PC-9 (cell line): ENCODE data around the gene IL31RA. TPM values are rescaled to one million over a fixed set of nuclear protein-coding genes. Genes with fewer than 3 reads are reported as not detected.

ENCODE experiments used
- BruUV-seq: library from RNA; stranded (reverse); fragments of 400-500 nt; replicated peaks from 2 replicates; lab custom pipeline; 2021; lab: Mats Ljungman, UMichigan
- CTCF ChIA-PET: fragments of 300-600 bp; sonication (Branson Sonifier 250); formaldehyde crosslinking; loops from one replicate; lab custom pipeline; 2022; ENCODE audit warnings: antibody characterized with exemption; lab: Charles Lee
- POLR2A ChIA-PET: fragments of 300-600 bp; sonication (Branson Sonifier 250); formaldehyde crosslinking; loops from one replicate; lab custom pipeline; 2022; ENCODE audit warnings: antibody characterized with exemption; ENCODE audit not compliant: unreplicated experiment; lab: Charles Lee
- DNase-seq, 2 experiments: peaks; one replicate each; pipeline versions ENCODE4 v3.0.0 to v3.0.0-alpha.2; 2015 to 2022; ENCODE audit warnings: mixed read lengths in 1 of 2
- H2AFZ ChIP-seq: fragments of 200-600 bp; sonication (generic); 2 replicates; pipeline ENCODE4 v1.8.1; 2017; ENCODE audit warnings: antibody characterized with exemption
- H3F3A ChIP-seq: fragments of 200-600 bp; sonication (generic); 2 replicates; pipeline ENCODE4 v1.8.1; 2017; ENCODE audit warnings: antibody characterized with exemption, mild to moderate bottlenecking, low read depth; ENCODE audit not compliant: insufficient read depth
- H3K27ac ChIP-seq: fragments of 200-600 bp; sonication (generic); 2 replicates; pipeline ENCODE4 v1.6.1; 2016; ENCODE audit warnings: mixed run types
- H3K27me3 ChIP-seq: fragments of 200-600 bp; sonication (generic); 2 replicates; pipeline ENCODE4 v1.6.1; 2016; ENCODE audit warnings: low read depth, mixed run types; ENCODE audit not compliant: insufficient read depth
- H3K36me3 ChIP-seq: fragments of 200-600 bp; sonication (generic); 2 replicates; pipeline ENCODE4 v1.6.1; 2016; ENCODE audit warnings: low read depth, mixed run types
- H3K4me1 ChIP-seq: fragments of 200-600 bp; sonication (generic); replicated peaks from 2 replicates; pipeline ENCODE4 v1.6.1; 2016; ENCODE audit warnings: mixed run types; ENCODE audit not compliant: insufficient read depth
- H3K4me2 ChIP-seq: fragments of 200-600 bp; sonication (generic); 2 replicates; pipeline ENCODE4 v1.6.1; 2017; ENCODE audit warnings: mixed run types
- H3K4me3 ChIP-seq: fragments of 200-600 bp; sonication (generic); 2 replicates; pipeline ENCODE4 v1.6.1; 2016; ENCODE audit warnings: mixed run types
- H3K79me2 ChIP-seq: fragments of 200-600 bp; sonication (generic); 2 replicates; pipeline ENCODE4 v1.6.1; 2017; ENCODE audit warnings: low read depth, mixed run types
- H3K9me2 ChIP-seq: fragments of 200-600 bp; sonication (generic); 2 replicates; pipeline ENCODE4 v1.8.1; 2017; ENCODE audit warnings: mild to moderate bottlenecking; ENCODE audit not compliant: insufficient read depth
- H3K9me3 ChIP-seq: fragments of 200-600 bp; sonication (generic); 2 replicates; pipeline ENCODE4 v1.8.1; 2016; ENCODE audit warnings: low read depth; ENCODE audit not compliant: insufficient read depth
- H4K20me1 ChIP-seq: fragments of 200-600 bp; sonication (generic); 2 replicates; pipeline ENCODE4 v1.8.1; 2017; ENCODE audit not compliant: insufficient read depth
- EZH2 ChIP-seq: fragments of 200-600 bp; sonication (generic); IDR thresholded peaks from 2 replicates; pipeline ENCODE4 v1.8.0; 2017; ENCODE audit warnings: antibody characterized with exemption, low read depth
- intact Hi-C: fragments of 100-400 bp; cut with micrococcal nuclease; formaldehyde crosslinking; loops from one replicate; pipeline ENCODE4 v1.10.0; 2022; ENCODE audit not compliant: unreplicated experiment
- total RNA-seq: library from RNA; stranded (reverse); gene quantifications from 2 replicates; pipeline ENCODE4 v1.2.3, GENCODE V29; 2021
- TF ChIP-seq, protein P1 (sequence below): fragments of 200-600 bp; sonication (generic); conservative IDR thresholded peaks from 2 replicates; pipeline ENCODE4 v1.6.1; 2017; ENCODE audit warnings: mixed run types, antibody characterized with exemption, mild to moderate bottlenecking, moderate library complexity

The IL31RA gene
- total RNA-seq, 1 experiment from 2014 or later = 2.0 TPM

- Histone ChIP-seq H3K9me3 (no peaks in the 10 kb centered on the region), H3K4me3 (no peak overlapping the region), H3K27me3 (no peaks in the 10 kb centered on the region), H3K27ac (no peak overlapping the region), H3K4me1 (0 out of 2 replicates have a peak, but pooled peaks cover 6% of the 10 kb centered on the region), H3F3A (no peaks in the 10 kb centered on the region), H4K20me1 (no peaks in the 10 kb centered on the region), H3K79me2 (no peaks in the 10 kb centered on the region), H3K36me3 (no peaks in the 10 kb centered on the region), H2AFZ (no peak overlapping the region), H3K4me2 (no peak overlapping the region), H3K9me2 (no peaks in the 10 kb centered on the region)
- no peak for DNase-seq
- POLR2A ChIA-PET = no interaction called here
- BruUV-seq = no TSS peak
- TF ChIP-seq, protein P1, sequence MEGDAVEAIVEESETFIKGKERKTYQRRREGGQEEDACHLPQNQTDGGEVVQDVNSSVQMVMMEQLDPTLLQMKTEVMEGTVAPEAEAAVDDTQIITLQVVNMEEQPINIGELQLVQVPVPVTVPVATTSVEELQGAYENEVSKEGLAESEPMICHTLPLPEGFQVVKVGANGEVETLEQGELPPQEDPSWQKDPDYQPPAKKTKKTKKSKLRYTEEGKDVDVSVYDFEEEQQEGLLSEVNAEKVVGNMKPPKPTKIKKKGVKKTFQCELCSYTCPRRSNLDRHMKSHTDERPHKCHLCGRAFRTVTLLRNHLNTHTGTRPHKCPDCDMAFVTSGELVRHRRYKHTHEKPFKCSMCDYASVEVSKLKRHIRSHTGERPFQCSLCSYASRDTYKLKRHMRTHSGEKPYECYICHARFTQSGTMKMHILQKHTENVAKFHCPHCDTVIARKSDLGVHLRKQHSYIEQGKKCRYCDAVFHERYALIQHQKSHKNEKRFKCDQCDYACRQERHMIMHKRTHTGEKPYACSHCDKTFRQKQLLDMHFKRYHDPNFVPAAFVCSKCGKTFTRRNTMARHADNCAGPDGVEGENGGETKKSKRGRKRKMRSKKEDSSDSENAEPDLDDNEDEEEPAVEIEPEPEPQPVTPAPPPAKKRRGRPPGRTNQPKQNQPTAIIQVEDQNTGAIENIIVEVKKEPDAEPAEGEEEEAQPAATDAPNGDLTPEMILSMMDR = no peak
- TF ChIP-seq EZH2 = no peak
- intact Hi-C loops = no loop called here
- CTCF ChIA-PET = no interaction called here
These were observed 49.6 kb downstream of the IL31RA start for GRCh38 chr5:55900776-55901175.

DNA sequence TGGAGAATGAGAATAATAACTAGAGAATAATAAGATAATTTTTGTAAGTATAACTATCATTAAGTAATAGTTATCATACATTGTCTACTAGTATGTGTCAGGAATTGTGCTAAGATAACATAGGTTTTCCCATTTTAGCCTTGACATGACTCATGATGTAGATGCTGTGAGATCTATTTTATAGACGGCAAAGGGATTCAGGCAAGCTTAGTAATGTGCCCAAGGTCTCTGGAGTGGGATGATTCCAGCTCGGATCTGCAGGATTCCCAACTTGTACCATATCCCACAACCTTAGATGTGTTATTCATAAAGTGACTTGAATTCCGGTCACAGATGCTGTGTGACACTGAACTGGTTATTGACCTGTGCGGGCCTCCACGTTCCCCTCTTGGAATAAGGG lies 51.5 kb downstream of the IL31RA start:
- Histone ChIP-seq H3K27ac (no peak overlapping the region), H3K79me2 (no peaks in the 10 kb centered on the region), H3K4me2 (no peak overlapping the region), H3K9me2 (no peaks in the 10 kb centered on the region), H3K4me3 (no peak overlapping the region), H3F3A (no peaks in the 10 kb centered on the region), H4K20me1 (no peaks in the 10 kb centered on the region), H3K9me3 (no peaks in the 10 kb centered on the region), H3K4me1 (0 out of 2 replicates have a peak, but pooled peaks cover 6% of the 10 kb centered on the region), H2AFZ (no peak overlapping the region), H3K27me3 (no peaks in the 10 kb centered on the region), H3K36me3 (no peaks in the 10 kb centered on the region)
- TF ChIP-seq, protein P1 = no peak
- no peak for TF ChIP-seq EZH2
- DNase-seq = no peak
- BruUV-seq = no TSS peak
- intact Hi-C loops = no loop called here
- POLR2A ChIA-PET = no interaction called here
- CTCF ChIA-PET = no interaction called here

- Histone ChIP-seq H3K27me3 (no peaks in the 10 kb centered on the region), H3K36me3 (no peaks in the 10 kb centered on the region), H3K27ac (no peak overlapping the region), H4K20me1 (no peaks in the 10 kb centered on the region), H3K9me2 (no peaks in the 10 kb centered on the region), H3K4me2 (no peak overlapping the region), H3K9me3 (no peaks in the 10 kb centered on the region), H3K79me2 (no peaks in the 10 kb centered on the region), H2AFZ (no peak overlapping the region), H3K4me3 (no peak overlapping the region), H3F3A (no peaks in the 10 kb centered on the region), H3K4me1 (0 out of 2 replicates have a peak, but pooled peaks cover 6% of the 10 kb centered on the region)
- no peak for TF ChIP-seq EZH2
- TF ChIP-seq, protein P1 = no peak
- POLR2A ChIA-PET = no interaction called here
- intact Hi-C loops = no loop called here
- CTCF ChIA-PET = no interaction called here
- BruUV-seq = no TSS peak
- DNase-seq = no peak
These were observed 52.1 kb downstream of the IL31RA start for GRCh38 chr5:55903121-55903701.
